Activated naive CD8-positive, alpha-beta T cell treated with anti-CD3 and anti-CD28 coated beads for 36 hours (primary cell): ENCODE results near the gene ABHD13. TPM values are rescaled to one million over a fixed set of nuclear protein-coding genes. Genes with fewer than 3 reads are reported as not detected.
"Not testable (repeated sequence)": the region's sequence is repeated elsewhere in the genome, so short reads cannot be mapped to it uniquely, and the experiment has no call there.

Source experiments
- DNase-seq: peaks from one replicate; pipeline ENCODE4 v3.0.0; 2021
- H3K27ac Mint-ChIP-seq: one replicate; pipeline ENCODE4 v1.8.0; 2022; ENCODE audit warnings: mild to moderate bottlenecking, moderate library complexity, mixed read lengths
- H3K27me3 Mint-ChIP-seq: one replicate; pipeline ENCODE4 v1.8.0; 2022; ENCODE audit warnings: mild to moderate bottlenecking, mixed read lengths
- H3K36me3 Mint-ChIP-seq: one replicate; pipeline ENCODE4 v1.8.0; 2021; ENCODE audit warnings: mild to moderate bottlenecking, mixed read lengths
- H3K4me1 Mint-ChIP-seq: one replicate; pipeline ENCODE4 v1.8.0; 2021; ENCODE audit warnings: mixed read lengths
- H3K4me3 Mint-ChIP-seq: one replicate; pipeline ENCODE4 v1.8.0; 2022; ENCODE audit warnings: mild to moderate bottlenecking, moderate library complexity, mixed read lengths
- H3K9me3 Mint-ChIP-seq: one replicate; pipeline ENCODE4 v1.8.0; 2022; ENCODE audit warnings: mixed read lengths
- total RNA-seq, 2 experiments: library from RNA; stranded (reverse); gene quantifications; one replicate each; pipeline ENCODE4 v1.2.3, GENCODE V29; 2021

The ABHD13 gene
- total RNA-seq, 2 experiments from 2014 or later = 5.2 to 5.3 TPM

- DNase-seq = no peak
- H3K4me1 Mint-ChIP-seq = peaks cover 22% of the 10 kb centered on the region
- H3K4me3 Mint-ChIP-seq = peak overlapping the region; percentile 79
- H3K9me3 Mint-ChIP-seq = peaks cover 15% of the 10 kb centered on the region
- peaks cover 4% of the 10 kb centered on the region for H3K27me3 Mint-ChIP-seq
- H3K36me3 Mint-ChIP-seq = peaks cover 42% of the 10 kb centered on the region
- H3K27ac Mint-ChIP-seq = peak overlapping the region; percentile 58
These were observed 4.2 kb upstream of the ABHD13 start for GRCh38 chr13:108213946-108214345.

- H3K27me3 Mint-ChIP-seq = peaks cover 4% of the 10 kb centered on the region
- H3K4me1 Mint-ChIP-seq = peaks cover 29% of the 10 kb centered on the region
- peaks cover 36% of the 10 kb centered on the region for H3K36me3 Mint-ChIP-seq
- peaks cover 11% of the 10 kb centered on the region for H3K9me3 Mint-ChIP-seq
- DNase-seq = no peak
- H3K27ac Mint-ChIP-seq = peak overlapping the region; percentile 58
- peak overlapping the region; percentile 79 for H3K4me3 Mint-ChIP-seq
These were observed 3.5 kb upstream of the ABHD13 start for GRCh38 chr13:108214441-108215271.

GRCh38 chr13:108215436-108215835 lies 2.8 kb upstream of the ABHD13 start, which contains the start of gene LIG4:
Gene LIG4, minus strand, starts transcription at chr13:108215536. Its CDS starts 4,268 bp downstream, at chr13:108211268.
- Mint-ChIP-seq H3K27ac (peak within 1 kb of the TSS; percentile 72), H3K4me1 (peaks cover 37% of the 10 kb centered on the region), H3K9me3 (peaks cover 7% of the 10 kb centered on the region), H3K27me3 (peaks cover 4% of the 10 kb centered on the region), H3K36me3 (peaks cover 29% of the 10 kb centered on the region), H3K4me3 (peak within 1 kb of the TSS; percentile 91)
- peak; percentile 92 for DNase-seq

- not testable (repeated sequence) for H3K9me3 Mint-ChIP-seq, H3K27me3 Mint-ChIP-seq, DNase-seq
- peaks cover 42% of the 10 kb centered on the region for H3K4me1 Mint-ChIP-seq
- H3K4me3 Mint-ChIP-seq = peak overlapping the region; percentile 91
- H3K36me3 Mint-ChIP-seq = peaks cover 17% of the 10 kb centered on the region
- peak overlapping the region; percentile 95 for H3K27ac Mint-ChIP-seq
These were observed 717 bp upstream of the ABHD13 start for GRCh38 chr13:108217307-108218043.

GRCh38 chr13:108220041-108220440 lies 1.8 kb downstream of the ABHD13 start:
- Mint-ChIP-seq H3K27me3 (peaks cover 4% of the 10 kb centered on the region), H3K4me3 (peak overlapping the region; percentile 24), H3K36me3 (no peaks in the 10 kb centered on the region), H3K9me3 (no peaks in the 10 kb centered on the region), H3K27ac (no peak overlapping the region), H3K4me1 (peaks cover 46% of the 10 kb centered on the region)
- no peak for DNase-seq

- DNase-seq = no peak
- no peak overlapping the region for H3K27ac Mint-ChIP-seq
- H3K36me3 Mint-ChIP-seq = no peaks in the 10 kb centered on the region
- no peak overlapping the region for H3K4me3 Mint-ChIP-seq
- H3K4me1 Mint-ChIP-seq = peaks cover 59% of the 10 kb centered on the region
- H3K9me3 Mint-ChIP-seq = no peaks in the 10 kb centered on the region
- H3K27me3 Mint-ChIP-seq = no peaks in the 10 kb centered on the region
These were observed 5.7 kb downstream of the ABHD13 start for GRCh38 chr13:108223687-108224503.

GRCh38 chr13:108225440-108225839 lies 7.2 kb downstream of the ABHD13 start:
- Mint-ChIP-seq H3K36me3 (peaks cover 6% of the 10 kb centered on the region), H3K27me3 (no peaks in the 10 kb centered on the region), H3K9me3 (no peaks in the 10 kb centered on the region), H3K27ac (no peak overlapping the region), H3K4me1 (peaks cover 48% of the 10 kb centered on the region), H3K4me3 (no peak overlapping the region)
- DNase-seq = no peak

GRCh38 chr13:108226184-108226583 lies 8.0 kb downstream of the ABHD13 start:
- Mint-ChIP-seq H3K4me1 (peaks cover 43% of the 10 kb centered on the region), H3K36me3 (peaks cover 6% of the 10 kb centered on the region), H3K9me3 (no peaks in the 10 kb centered on the region), H3K27ac (no peak overlapping the region), H3K4me3 (no peak overlapping the region), H3K27me3 (no peaks in the 10 kb centered on the region)
- no peak for DNase-seq

GRCh38 chr13:108227651-108228272 lies 9.6 kb downstream of the ABHD13 start:
- H3K9me3 Mint-ChIP-seq = no peaks in the 10 kb centered on the region
- H3K36me3 Mint-ChIP-seq = peaks cover 6% of the 10 kb centered on the region
- no peak for DNase-seq
- no peak overlapping the region for H3K27ac Mint-ChIP-seq
- peaks cover 45% of the 10 kb centered on the region for H3K4me1 Mint-ChIP-seq
- H3K27me3 Mint-ChIP-seq = no peaks in the 10 kb centered on the region
- no peak overlapping the region for H3K4me3 Mint-ChIP-seq

GRCh38 chr13:108230377-108230776 lies 12.2 kb downstream of the ABHD13 start:
- H3K4me3 Mint-ChIP-seq = no peak overlapping the region
- peaks cover 30% of the 10 kb centered on the region for H3K4me1 Mint-ChIP-seq
- H3K27ac Mint-ChIP-seq = no peak overlapping the region
- no peaks in the 10 kb centered on the region for H3K27me3 Mint-ChIP-seq
- H3K9me3 Mint-ChIP-seq = no peaks in the 10 kb centered on the region
- DNase-seq = no peak
- H3K36me3 Mint-ChIP-seq = peaks cover 13% of the 10 kb centered on the region

GRCh38 chr13:108249150-108249549 lies 31.0 kb downstream of the ABHD13 start:
- no peak overlapping the region for H3K27ac Mint-ChIP-seq
- DNase-seq = no peak
- H3K27me3 Mint-ChIP-seq = no peaks in the 10 kb centered on the region
- no peak overlapping the region for H3K4me3 Mint-ChIP-seq
- H3K4me1 Mint-ChIP-seq = peaks cover 7% of the 10 kb centered on the region
- H3K9me3 Mint-ChIP-seq = peaks cover 23% of the 10 kb centered on the region
- H3K36me3 Mint-ChIP-seq = peaks cover 19% of the 10 kb centered on the region

GRCh38 chr13:108257248-108257647 lies 39.1 kb downstream of the ABHD13 start:
- peaks cover 2% of the 10 kb centered on the region for H3K4me1 Mint-ChIP-seq
- no peak for DNase-seq
- H3K4me3 Mint-ChIP-seq = no peak overlapping the region
- H3K9me3 Mint-ChIP-seq = peaks cover 2% of the 10 kb centered on the region
- no peaks in the 10 kb centered on the region for H3K27me3 Mint-ChIP-seq
- no peak overlapping the region for H3K27ac Mint-ChIP-seq
- H3K36me3 Mint-ChIP-seq = peaks cover 13% of the 10 kb centered on the region

GRCh38 chr13:108263621-108264355 lies 45.6 kb downstream of the ABHD13 start:
- peaks cover 5% of the 10 kb centered on the region for H3K9me3 Mint-ChIP-seq
- DNase-seq = no peak
- H3K4me1 Mint-ChIP-seq = peaks cover 12% of the 10 kb centered on the region
- no peak overlapping the region for H3K27ac Mint-ChIP-seq
- H3K36me3 Mint-ChIP-seq = peaks cover 11% of the 10 kb centered on the region
- no peaks in the 10 kb centered on the region for H3K27me3 Mint-ChIP-seq
- H3K4me3 Mint-ChIP-seq = no peak overlapping the region
